IMR-90 (cell line): Measurements from ENCODE around the gene MT1A. TPM values are rescaled to one million over a fixed set of nuclear protein-coding genes. Genes with fewer than 3 reads are reported as not detected.
A peak's percentile ranks its signal among the peaks of the same experiment; 100 is the strongest.

Source experiments
- ATAC-seq: fragments of 200-7000 bp; cut with Tn5 transposase; 2 replicates; pipeline ENCODE4 v1.9.1; 2020; ENCODE audit warnings: low read depth, mild to moderate bottlenecking, moderate library complexity
- BruUV-seq: library from RNA; stranded (reverse); fragments of 400-500 nt; replicated peaks from 2 replicates; lab custom pipeline; 2021; lab: Mats Ljungman, UMichigan
- CTCF ChIA-PET: fragments of 300-600 bp; formaldehyde crosslinking; extraction: SDS; loops from one replicate; lab custom pipeline; 2021; ENCODE audit warnings: antibody characterized with exemption; lab: Yijun Ruan, JAX
- POLR2A ChIA-PET: fragments of 300-600 bp; sonication (Branson Sonifier 250); formaldehyde crosslinking; loops from one replicate; lab custom pipeline; 2022; ENCODE audit warnings: antibody characterized with exemption; ENCODE audit not compliant: unreplicated experiment; lab: Charles Lee
- DNase-seq: peaks from one replicate; pipeline ENCODE4 v3.0.0; 2013
- H2AFZ ChIP-seq: replicated peaks from 2 replicates; pipeline ENCODE3; 2013; ENCODE audit warnings: low read length, mild to moderate bottlenecking; ENCODE audit not compliant: poor library complexity
- H2AK5ac ChIP-seq: 2 replicates; pipeline ENCODE4 v1.6.1; 2013; ENCODE audit warnings: low read depth, low read length, inconsistent platforms
- H2AK9ac ChIP-seq: replicated peaks from 2 replicates; pipeline ENCODE3; 2013; ENCODE audit warnings: mild to moderate bottlenecking, low read depth, low read length, moderate library complexity; ENCODE audit not compliant: poor library complexity
- H2BK120ac ChIP-seq: 2 replicates; pipeline ENCODE4 v1.6.1; 2013; ENCODE audit warnings: low read depth, low read length, inconsistent platforms
- H2BK15ac ChIP-seq: 3 replicates; pipeline ENCODE4 v1.6.1; 2013; ENCODE audit warnings: low read depth, low read length, inconsistent platforms
- H2BK20ac ChIP-seq: 2 replicates; pipeline ENCODE4 v1.6.1; 2013; ENCODE audit warnings: low read depth, mild to moderate bottlenecking, inconsistent platforms, low read length, moderate library complexity
- H2BK5ac ChIP-seq: 2 replicates; pipeline ENCODE4 v1.6.1; 2013; ENCODE audit warnings: mild to moderate bottlenecking, low read depth, low read length, inconsistent platforms; ENCODE audit not compliant: poor library complexity, severe bottlenecking
- H3K14ac ChIP-seq: replicated peaks from 2 replicates; pipeline ENCODE4 v1.6.1; 2013; ENCODE audit warnings: low read depth, low read length, inconsistent platforms
- H3K18ac ChIP-seq: 2 replicates; pipeline ENCODE4 v1.6.1; 2013; ENCODE audit warnings: low read depth, low read length, control low read depth
- H3K23ac ChIP-seq: 2 replicates; pipeline ENCODE4 v1.6.1; 2013; ENCODE audit warnings: low read depth, low read length, inconsistent platforms
- H3K27ac ChIP-seq: 2 replicates; pipeline ENCODE4 v1.5.1; 2013; ENCODE audit warnings: mild to moderate bottlenecking, control low read depth, low read length; ENCODE audit not compliant: insufficient read depth
- H3K27me3 ChIP-seq: 2 replicates; pipeline ENCODE4 v1.6.1; 2013; ENCODE audit warnings: low read length; ENCODE audit not compliant: control insufficient read depth, insufficient read depth
- H3K36me3 ChIP-seq: 2 replicates; pipeline ENCODE4 v1.6.1; 2013; ENCODE audit warnings: low read length, mixed read lengths; ENCODE audit not compliant: control insufficient read depth, insufficient read depth
- H3K4ac ChIP-seq: 2 replicates; pipeline ENCODE4 v1.6.1; 2013; ENCODE audit warnings: low read depth, low read length, inconsistent platforms
- H3K4me1 ChIP-seq: 2 replicates; pipeline ENCODE4 v1.6.1; 2013; ENCODE audit warnings: low read length, mixed read lengths; ENCODE audit not compliant: control insufficient read depth, insufficient read depth
- H3K4me2 ChIP-seq: 2 replicates; pipeline ENCODE4 v1.6.1; 2013; ENCODE audit warnings: low read depth, mild to moderate bottlenecking, control low read depth, low read length, moderate library complexity
- H3K4me3 ChIP-seq: 2 replicates; pipeline ENCODE4 v1.5.1; 2013; ENCODE audit warnings: low read depth, mild to moderate bottlenecking, control low read depth, low read length, moderate library complexity; ENCODE audit not compliant: insufficient read depth
- H3K56ac ChIP-seq: 2 replicates; pipeline ENCODE4 v1.6.1; 2013; ENCODE audit warnings: low read length, inconsistent platforms; ENCODE audit not compliant: insufficient read depth; ENCODE audit errors: extremely low read depth
- H3K79me1 ChIP-seq, 2 experiments: 2 replicates each; pipeline ENCODE4 v1.6.1; 2013; ENCODE audit warnings: low read length in 2 of 2, inconsistent platforms in 1 of 2, low read depth in 1 of 2
- H3K9ac ChIP-seq: 2 replicates; pipeline ENCODE4 v1.6.1; 2013; ENCODE audit warnings: low read depth, low read length, control low read depth
- H3K9me1 ChIP-seq: 2 replicates; pipeline ENCODE4 v1.6.1; 2013; ENCODE audit warnings: low read length, inconsistent platforms; ENCODE audit not compliant: insufficient read depth
- H3K9me3 ChIP-seq: 2 replicates; pipeline ENCODE4 v1.6.1; 2013; ENCODE audit warnings: low read length; ENCODE audit not compliant: control insufficient read depth, insufficient read depth
- H4K20me1 ChIP-seq: 2 replicates; pipeline ENCODE4 v1.6.1; 2013; ENCODE audit warnings: low read length, inconsistent platforms; ENCODE audit not compliant: insufficient read depth
- H4K5ac ChIP-seq: 2 replicates; pipeline ENCODE4 v1.6.1; 2013; ENCODE audit warnings: mild to moderate bottlenecking, low read depth, low read length, control low read depth
- H4K8ac ChIP-seq, 2 experiments: 2 replicates each; pipeline ENCODE4 v1.6.1; 2013; ENCODE audit warnings: low read depth in 2 of 2, low read length in 2 of 2, control low read depth in 1 of 2, inconsistent platforms in 1 of 2
- H4K91ac ChIP-seq: 2 replicates; pipeline ENCODE4 v1.6.1; 2013; ENCODE audit warnings: low read depth, low read length, inconsistent platforms; ENCODE audit not compliant: insufficient read depth
- BHLHE40 ChIP-seq: fragments of 150-350 bp; IDR thresholded peaks from 2 replicates; pipeline ENCODE4 v1.6.1; 2016; ENCODE audit warnings: mild to moderate bottlenecking, low read depth, low read length
- CEBPB ChIP-seq: IDR thresholded peaks from 2 replicates; pipeline ENCODE4 v1.6.1; 2012; ENCODE audit warnings: low read depth, low read length, improper control_type of control experiment
- CHD1 ChIP-seq: IDR thresholded peaks from 2 replicates; pipeline ENCODE4 v1.6.1; 2012; ENCODE audit warnings: low read depth, low read length, improper control_type of control experiment
- FOS ChIP-seq: fragments of 150-350 bp; IDR thresholded peaks from 2 replicates; pipeline ENCODE4 v1.6.1; 2016; ENCODE audit warnings: low read depth, low read length
- MAFK ChIP-seq: IDR thresholded peaks from 2 replicates; pipeline ENCODE4 v1.6.1; 2012; ENCODE audit warnings: low read depth, low read length, improper control_type of control experiment
- MXI1 ChIP-seq: IDR thresholded peaks from 2 replicates; pipeline ENCODE4 v1.6.1; 2012; ENCODE audit warnings: low read depth, mild to moderate bottlenecking, low read length, moderate library complexity, borderline replicate concordance
- NFE2L2 ChIP-seq: fragments of 150-350 bp; IDR thresholded peaks from 2 replicates; pipeline ENCODE4 v1.6.1; 2016; ENCODE audit warnings: low read depth, mild to moderate bottlenecking, low read length
- POLR2A ChIP-seq: IDR thresholded peaks from 2 replicates; pipeline ENCODE4 v1.6.1; 2012; ENCODE audit warnings: mild to moderate bottlenecking, low read depth, low read length
- RAD21 ChIP-seq: IDR thresholded peaks from 2 replicates; pipeline ENCODE4 v1.6.1; 2012; ENCODE audit warnings: low read length, improper control_type of control experiment
- RCOR1 ChIP-seq: IDR thresholded peaks from 2 replicates; pipeline ENCODE4 v1.6.1; 2012; ENCODE audit warnings: mild to moderate bottlenecking, low read length, improper control_type of control experiment; ENCODE audit not compliant: insufficient replicate concordance
- RFX5 ChIP-seq: IDR thresholded peaks from 2 replicates; pipeline ENCODE4 v1.8.0; 2012; ENCODE audit warnings: low read depth, mild to moderate bottlenecking, low read length, moderate library complexity
- SMC3 ChIP-seq: fragments of 150-350 bp; IDR thresholded peaks from 2 replicates; pipeline ENCODE4 v1.6.1; 2016; ENCODE audit warnings: low read depth, mild to moderate bottlenecking, antibody characterized with exemption, low read length, moderate library complexity
- WGBS, 2 experiments: methylation state at CpG; one replicate each; pipeline versions ENCODE4 v1.1.5 to v1.1.7; 2013; ENCODE audit warnings: missing lambda C conversion rate in 2 of 2; ENCODE audit not compliant: insufficient read length in 1 of 2; ENCODE audit errors: extremely low coverage in 2 of 2; 5-methylcytosine and 5-hydroxymethylcytosine counted together
- dilution Hi-C: fragments of 300-500 bp; cut with HindIII; formaldehyde crosslinking; loops from one replicate; pipeline ENCODE4 v1.14.3; 2018; ENCODE audit warnings: low sequenced_read_pairs; ENCODE audit not compliant: unreplicated experiment
- in situ Hi-C: fragments of 300-500 bp; cut with MboI; formaldehyde crosslinking; loops from 3 replicates; pipeline ENCODE4 v1.14.3; 2019; ENCODE audit warnings: low sequenced_read_pairs, inconsistent platforms, mixed read lengths
- intact Hi-C: fragments of 100-400 bp; cut with micrococcal nuclease; formaldehyde crosslinking; loops from 2 replicates; pipeline ENCODE4 v1.10.0; 2022
- polyA plus RNA-seq, 3 experiments: library from polyadenylated mRNA; depleted of rRNA; stranded (reverse); fragments of >200 nt; gene quantifications; 2 replicates each; pipeline ENCODE4 v1.2.3, GENCODE V29; 2012; ENCODE audit warnings: low replicate concordance in 1 of 3
- total RNA-seq: library from RNA; depleted of rRNA; stranded (reverse); fragments of >200 nt; gene quantifications from 2 replicates; pipeline ENCODE4 v1.2.3, GENCODE V29; 2012
- TF ChIP-seq, protein P1 (sequence below): fragments of 150-350 bp; IDR thresholded peaks from 2 replicates; pipeline ENCODE4 v1.6.1; 2017; ENCODE audit warnings: mild to moderate bottlenecking, antibody characterized with exemption, low read length, low read depth
- TF ChIP-seq, protein P2 (sequence below): conservative IDR thresholded peaks from 2 replicates; pipeline ENCODE4 v1.5.1; 2012; ENCODE audit warnings: mild to moderate bottlenecking, low read depth, low read length, improper control_type of control experiment
- TF ChIP-seq, protein P3 (sequence below): fragments of 150-350 bp; IDR thresholded peaks from 2 replicates; pipeline ENCODE4 v1.6.1; 2016; ENCODE audit warnings: low read depth, mild to moderate bottlenecking, low read length, moderate library complexity, borderline replicate concordance

Gene MT1A
- total and polyA plus RNA-seq, 2 of the 4 experiments (the other 2 are of a cell fraction) = 1.6 TPM; not detected in 1

- H3K4me1 ChIP-seq = peaks cover 30% of the 10 kb centered on the region
- peak overlapping the region; percentile 97 for H4K5ac ChIP-seq
- H2AK5ac ChIP-seq = peak overlapping the region; percentile 97
- peak overlapping the region; percentile 99 for H3K4ac ChIP-seq
- H3K9me3 ChIP-seq = no peaks in the 10 kb centered on the region
- H2BK20ac ChIP-seq = peak overlapping the region; percentile 96
- POLR2A ChIA-PET = interaction anchor here (2.5 kb wide), 1 partner anchor 19 kb away, joined by 37 read pairs; the partner anchor contains the start of gene MT1E
- in situ Hi-C loops (no loop called here), dilution Hi-C loops (no loop called here), intact Hi-C loops (loop anchor here (5.0 to 10.0 kb wide), 3 partner anchors 75 to 252 kb away; partner anchors contain the start of gene MT1X)
- H2BK15ac ChIP-seq = peak overlapping the region; percentile 97; the same call in 2 of the 3 replicates
- H2AK9ac ChIP-seq = peak overlapping the region; percentile 95
- H3K56ac ChIP-seq = peak overlapping the region; percentile 92
- peak overlapping the region; percentile 99 for H3K27ac ChIP-seq
- H2AFZ ChIP-seq = peak overlapping the region; percentile 87
- WGBS, 2 experiments = 0% methylated on average over 2 of the region's 14 CpGs; no CpG with 5 or more reads in 1 of the 2 experiments
- peaks cover 22% of the 10 kb centered on the region for H3K9me1 ChIP-seq
- H3K9ac ChIP-seq = peak overlapping the region; percentile 83
- H3K23ac ChIP-seq = peak overlapping the region; percentile 99; the same call in 1 of the 2 replicates
- H3K36me3 ChIP-seq = no peaks in the 10 kb centered on the region
- peak overlapping the region; percentile 98 for H4K91ac ChIP-seq
- H3K18ac ChIP-seq = peak overlapping the region; percentile 28
- H4K8ac ChIP-seq = peak overlapping the region; percentile 96 to 98
- CTCF ChIA-PET = no interaction called here
- peak; percentile 32 for ATAC-seq
- peak overlapping the region; percentile 4; the same call in 1 of the 2 replicates for H3K4me3 ChIP-seq
- no peaks in the 10 kb centered on the region for H3K27me3 ChIP-seq
- peak; percentile 100 for DNase-seq
- H2BK120ac ChIP-seq = peak overlapping the region; percentile 97
- peak overlapping the region; percentile 95 for H2BK5ac ChIP-seq
- peaks cover 0 to 36% of the 10 kb centered on the region in 2 experiments; a peak in 2 of 4 replicates for H3K79me1 ChIP-seq
- no TSS peak for BruUV-seq
- H4K20me1 ChIP-seq = peaks cover 11% of the 10 kb centered on the region
- peak overlapping the region; percentile 64 for H3K4me2 ChIP-seq
- peak overlapping the region; percentile 99 for H3K14ac ChIP-seq
- TF ChIP-seq CEBPB = peak; percentile 95
- peak; percentile 75 for TF ChIP-seq POLR2A
- TF ChIP-seq MAFK = peak; percentile 21; the same call in 1 of the 2 replicates
- TF ChIP-seq RAD21 = no peak
- peak; percentile 55; the same call in 1 of the 2 replicates for TF ChIP-seq CHD1
- TF ChIP-seq, protein P1, sequence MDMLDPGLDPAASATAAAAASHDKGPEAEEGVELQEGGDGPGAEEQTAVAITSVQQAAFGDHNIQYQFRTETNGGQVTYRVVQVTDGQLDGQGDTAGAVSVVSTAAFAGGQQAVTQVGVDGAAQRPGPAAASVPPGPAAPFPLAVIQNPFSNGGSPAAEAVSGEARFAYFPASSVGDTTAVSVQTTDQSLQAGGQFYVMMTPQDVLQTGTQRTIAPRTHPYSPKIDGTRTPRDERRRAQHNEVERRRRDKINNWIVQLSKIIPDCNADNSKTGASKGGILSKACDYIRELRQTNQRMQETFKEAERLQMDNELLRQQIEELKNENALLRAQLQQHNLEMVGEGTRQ = peak; percentile 19; the same call in 1 of the 2 replicates
- TF ChIP-seq SMC3 = no peak
- no peak for TF ChIP-seq MXI1
- TF ChIP-seq, protein P2, sequence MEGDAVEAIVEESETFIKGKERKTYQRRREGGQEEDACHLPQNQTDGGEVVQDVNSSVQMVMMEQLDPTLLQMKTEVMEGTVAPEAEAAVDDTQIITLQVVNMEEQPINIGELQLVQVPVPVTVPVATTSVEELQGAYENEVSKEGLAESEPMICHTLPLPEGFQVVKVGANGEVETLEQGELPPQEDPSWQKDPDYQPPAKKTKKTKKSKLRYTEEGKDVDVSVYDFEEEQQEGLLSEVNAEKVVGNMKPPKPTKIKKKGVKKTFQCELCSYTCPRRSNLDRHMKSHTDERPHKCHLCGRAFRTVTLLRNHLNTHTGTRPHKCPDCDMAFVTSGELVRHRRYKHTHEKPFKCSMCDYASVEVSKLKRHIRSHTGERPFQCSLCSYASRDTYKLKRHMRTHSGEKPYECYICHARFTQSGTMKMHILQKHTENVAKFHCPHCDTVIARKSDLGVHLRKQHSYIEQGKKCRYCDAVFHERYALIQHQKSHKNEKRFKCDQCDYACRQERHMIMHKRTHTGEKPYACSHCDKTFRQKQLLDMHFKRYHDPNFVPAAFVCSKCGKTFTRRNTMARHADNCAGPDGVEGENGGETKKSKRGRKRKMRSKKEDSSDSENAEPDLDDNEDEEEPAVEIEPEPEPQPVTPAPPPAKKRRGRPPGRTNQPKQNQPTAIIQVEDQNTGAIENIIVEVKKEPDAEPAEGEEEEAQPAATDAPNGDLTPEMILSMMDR = no peak
- TF ChIP-seq, protein P3, sequence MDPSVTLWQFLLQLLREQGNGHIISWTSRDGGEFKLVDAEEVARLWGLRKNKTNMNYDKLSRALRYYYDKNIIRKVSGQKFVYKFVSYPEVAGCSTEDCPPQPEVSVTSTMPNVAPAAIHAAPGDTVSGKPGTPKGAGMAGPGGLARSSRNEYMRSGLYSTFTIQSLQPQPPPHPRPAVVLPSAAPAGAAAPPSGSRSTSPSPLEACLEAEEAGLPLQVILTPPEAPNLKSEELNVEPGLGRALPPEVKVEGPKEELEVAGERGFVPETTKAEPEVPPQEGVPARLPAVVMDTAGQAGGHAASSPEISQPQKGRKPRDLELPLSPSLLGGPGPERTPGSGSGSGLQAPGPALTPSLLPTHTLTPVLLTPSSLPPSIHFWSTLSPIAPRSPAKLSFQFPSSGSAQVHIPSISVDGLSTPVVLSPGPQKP = no peak
- peak; percentile 82 for TF ChIP-seq FOS
- no peak for TF ChIP-seq RFX5
- peak; percentile 72 for TF ChIP-seq BHLHE40
- TF ChIP-seq NFE2L2 = peak; percentile 26; the same call in 1 of the 2 replicates
- no peak for TF ChIP-seq RCOR1
Measured at GRCh38 chr16:56607109-56607618, 31.3 kb upstream of the MT1A start.
